ENCODE results near the gene SLC47A1.
"Not testable (repeated sequence)": the region's sequence is repeated elsewhere in the genome, so short reads cannot be mapped to it uniquely, and the experiment has no call there.

The SLC47A1 gene

GRCh38 chr17:19497624-19498023 lies 36.0 kb upstream of the SLC47A1 start:
- no peak overlapping the region for H3K9ac ChIP-seq (ENCODE audit: low read length)
- H3K4me1 ChIP-seq (ENCODE audit: low read length) = peaks cover 6% of the 10 kb centered on the region; the same call in 1 of the 2 replicates
- TF ChIP-seq EZH2phosphoT487 (IDR thresholded peaks at IDR 0.05; ENCODE audit: low read depth) = no peak
- TF ChIP-seq CTCF (IDR thresholded peaks at IDR 0.05; ENCODE audit: low read depth, low read length) = no peak
- H3K4me2 ChIP-seq (ENCODE audit: low read length) = no peak overlapping the region
- H3K4me3 ChIP-seq (ENCODE audit: low read length) = no peak overlapping the region
- no peaks in the 10 kb centered on the region for H3K27me3 ChIP-seq (ENCODE audit: low read depth, low read length)
- H3K36me3 ChIP-seq (replicated peaks; ENCODE audit: low read depth, low read length) = no peaks in the 10 kb centered on the region
- no peak overlapping the region for H3K27ac ChIP-seq (ENCODE audit: low read length)
- no peaks in the 10 kb centered on the region for H3K9me3 ChIP-seq (ENCODE audit: insufficient read depth, low read length)
- no peaks in the 10 kb centered on the region for H3K79me2 ChIP-seq (ENCODE audit: low read length)
- no peak overlapping the region for H2AFZ ChIP-seq (ENCODE audit: low read depth, low read length)
- H4K20me1 ChIP-seq (ENCODE audit: insufficient read depth, low read length) = no peaks in the 10 kb centered on the region

DNA sequence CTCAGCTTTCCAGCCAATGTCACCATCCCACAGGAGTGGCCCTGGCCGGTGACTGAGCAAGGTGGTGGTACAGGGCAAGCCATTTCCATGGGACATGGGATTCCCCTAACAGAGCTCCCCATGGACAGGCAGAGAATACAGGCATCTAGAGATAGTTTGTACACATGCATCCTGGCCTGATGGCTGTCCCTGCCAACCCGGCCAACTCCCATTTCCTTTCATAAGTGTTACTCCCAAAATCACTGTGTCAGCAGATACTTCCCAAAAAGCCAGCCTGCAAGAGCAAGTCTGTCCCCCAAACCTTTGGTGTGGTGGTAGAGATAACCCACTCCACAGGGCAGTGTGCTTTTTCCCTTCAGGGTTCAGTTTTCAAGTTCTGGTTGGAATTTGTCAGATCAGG lies 32.4 kb upstream of the SLC47A1 start:
- Histone ChIP-seq H3K4me2 (ENCODE audit: low read length) (no peak overlapping the region), H3K4me1 (ENCODE audit: low read length) (no peaks in the 10 kb centered on the region), H2AFZ (ENCODE audit: low read depth, low read length) (no peak overlapping the region), H3K79me2 (ENCODE audit: low read length) (no peaks in the 10 kb centered on the region), H3K9me3 (ENCODE audit: insufficient read depth, low read length) (no peaks in the 10 kb centered on the region), H3K27me3 (ENCODE audit: low read depth, low read length) (no peaks in the 10 kb centered on the region), H4K20me1 (ENCODE audit: insufficient read depth, low read length) (no peaks in the 10 kb centered on the region), H3K9ac (ENCODE audit: low read length) (no peak overlapping the region), H3K27ac (ENCODE audit: low read length) (no peak overlapping the region), H3K4me3 (ENCODE audit: low read length) (no peak overlapping the region), H3K36me3 (replicated peaks; ENCODE audit: low read depth, low read length) (no peaks in the 10 kb centered on the region)
- no peak for TF ChIP-seq CTCF (IDR thresholded peaks at IDR 0.05; ENCODE audit: low read depth, low read length)
- TF ChIP-seq EZH2phosphoT487 (IDR thresholded peaks at IDR 0.05; ENCODE audit: low read depth) = no peak

DNA sequence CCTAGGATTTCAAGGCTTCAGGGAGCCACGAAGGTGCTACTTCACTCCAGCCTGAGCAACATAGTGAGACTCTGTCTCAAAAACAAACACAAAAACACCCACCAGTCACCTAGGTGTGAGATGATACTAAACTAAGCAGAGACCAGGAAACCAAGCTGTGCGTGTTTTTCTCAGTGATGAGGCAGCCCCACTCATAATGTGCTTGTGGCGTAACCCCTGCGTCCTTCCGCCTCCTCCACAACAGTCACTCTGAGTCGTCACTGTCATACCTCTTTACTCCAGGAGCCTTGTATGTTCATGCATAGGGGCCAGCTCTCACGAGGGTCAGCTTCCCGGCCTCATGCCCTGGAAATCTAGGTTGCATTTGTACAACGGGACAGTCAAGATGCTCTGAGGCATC lies 31.1 kb upstream of the SLC47A1 start:
- no peak for TF ChIP-seq EZH2phosphoT487 (IDR thresholded peaks at IDR 0.05; ENCODE audit: low read depth)
- no peak for TF ChIP-seq CTCF (IDR thresholded peaks at IDR 0.05; ENCODE audit: low read depth, low read length)
- H3K9ac ChIP-seq (ENCODE audit: low read length) = no peak overlapping the region
- no peaks in the 10 kb centered on the region for H3K4me1 ChIP-seq (ENCODE audit: low read length)
- no peaks in the 10 kb centered on the region for H3K36me3 ChIP-seq (replicated peaks; ENCODE audit: low read depth, low read length)
- H3K9me3 ChIP-seq (ENCODE audit: insufficient read depth, low read length) = no peaks in the 10 kb centered on the region
- H3K27me3 ChIP-seq (ENCODE audit: low read depth, low read length) = no peaks in the 10 kb centered on the region
- H3K4me3 ChIP-seq (ENCODE audit: low read length) = no peak overlapping the region
- H2AFZ ChIP-seq (ENCODE audit: low read depth, low read length) = no peak overlapping the region
- H4K20me1 ChIP-seq (ENCODE audit: insufficient read depth, low read length) = no peaks in the 10 kb centered on the region
- H3K79me2 ChIP-seq (ENCODE audit: low read length) = no peaks in the 10 kb centered on the region
- H3K4me2 ChIP-seq (ENCODE audit: low read length) = no peak overlapping the region
- H3K27ac ChIP-seq (ENCODE audit: low read length) = no peak overlapping the region

DNA sequence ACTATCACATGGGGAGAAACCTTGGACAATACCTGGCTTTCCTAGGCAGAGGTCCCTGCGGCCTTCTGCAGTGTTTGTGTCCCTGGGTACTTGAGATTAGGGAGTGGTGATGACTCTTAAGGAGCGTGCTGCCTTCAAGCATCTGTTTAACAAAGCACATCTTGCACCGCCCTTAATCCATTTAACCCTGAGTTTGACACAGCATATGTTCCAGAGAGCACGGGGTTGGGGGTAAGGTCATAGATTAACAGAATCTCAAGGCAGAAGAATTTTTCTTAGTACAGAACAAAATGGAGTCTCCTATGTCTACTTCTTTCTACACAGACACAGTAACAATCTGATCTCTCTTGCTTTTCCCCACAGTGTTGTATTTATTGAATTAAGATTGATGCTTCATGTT lies 28.1 kb upstream of the SLC47A1 start:
- not testable (repeated sequence) for H3K4me2 ChIP-seq (ENCODE audit: low read length)

More for the DNA sequence above, 28.1 kb upstream of the SLC47A1 start:
- not testable (repeated sequence) for H3K9me3 ChIP-seq (ENCODE audit: insufficient read depth, low read length); H3K27me3 ChIP-seq (ENCODE audit: low read depth, low read length); H3K4me3 ChIP-seq (ENCODE audit: low read length); H3K4me1 ChIP-seq (ENCODE audit: low read length); H3K36me3 ChIP-seq (replicated peaks; ENCODE audit: low read depth, low read length); H3K27ac ChIP-seq (ENCODE audit: low read length); H4K20me1 ChIP-seq (ENCODE audit: insufficient read depth, low read length); H2AFZ ChIP-seq (ENCODE audit: low read depth, low read length); H3K9ac ChIP-seq (ENCODE audit: low read length); H3K79me2 ChIP-seq (ENCODE audit: low read length)
